BLaER1 treated with 17β-estradiol and CSF1 and Interleukin-3, amounts not matched to agents 10 nM and 100 nM (cell line): Measurements from ENCODE around the gene ANO7.
A peak's percentile ranks its signal among the peaks of the same experiment; 100 is the strongest.

Experiments used
- H3K27ac ChIP-seq, 11 experiments: shearing (Covaris generic); formaldehyde crosslinking; 2 replicates each; pipeline ENCODE4 v1.8.1; 2022
- H3K27me3 ChIP-seq, 11 experiments: shearing (Covaris generic); formaldehyde crosslinking; 2 replicates each; pipeline ENCODE4 v1.8.1; 2022
- H3K36me3 ChIP-seq, 11 experiments: shearing (Covaris generic); formaldehyde crosslinking; 2 replicates each; pipeline ENCODE4 v1.8.1; 2022
- H3K4me1 ChIP-seq, 10 experiments: shearing (Covaris generic); formaldehyde crosslinking; 2 replicates each; pipeline ENCODE4 v1.8.1; 2022
- H3K4me2 ChIP-seq, 11 experiments: shearing (Covaris generic); formaldehyde crosslinking; 2 replicates each; pipeline ENCODE4 v1.8.1; 2022
- H3K4me3 ChIP-seq, 10 experiments: shearing (Covaris generic); formaldehyde crosslinking; 2 replicates each; pipeline ENCODE4 v1.8.1; 2022
- H3K9ac ChIP-seq, 11 experiments: shearing (Covaris generic); formaldehyde crosslinking; 2 replicates each; pipeline ENCODE4 v1.8.1; 2022
- H3K9me3 ChIP-seq, 11 experiments: shearing (Covaris generic); formaldehyde crosslinking; replicated peaks in 1 of 11; 2 replicates each; pipeline ENCODE4 v1.8.1; 2022
- H4K20me1 ChIP-seq, 11 experiments: shearing (Covaris generic); formaldehyde crosslinking; 2 replicates each; pipeline ENCODE4 v1.8.1; 2022
- Cebpa-rat ChIP-seq, 11 experiments: shearing (Covaris generic); IDR thresholded peaks; 2 replicates each; pipeline ENCODE4 v1.8.1; 2022

ANO7 gene

DNA sequence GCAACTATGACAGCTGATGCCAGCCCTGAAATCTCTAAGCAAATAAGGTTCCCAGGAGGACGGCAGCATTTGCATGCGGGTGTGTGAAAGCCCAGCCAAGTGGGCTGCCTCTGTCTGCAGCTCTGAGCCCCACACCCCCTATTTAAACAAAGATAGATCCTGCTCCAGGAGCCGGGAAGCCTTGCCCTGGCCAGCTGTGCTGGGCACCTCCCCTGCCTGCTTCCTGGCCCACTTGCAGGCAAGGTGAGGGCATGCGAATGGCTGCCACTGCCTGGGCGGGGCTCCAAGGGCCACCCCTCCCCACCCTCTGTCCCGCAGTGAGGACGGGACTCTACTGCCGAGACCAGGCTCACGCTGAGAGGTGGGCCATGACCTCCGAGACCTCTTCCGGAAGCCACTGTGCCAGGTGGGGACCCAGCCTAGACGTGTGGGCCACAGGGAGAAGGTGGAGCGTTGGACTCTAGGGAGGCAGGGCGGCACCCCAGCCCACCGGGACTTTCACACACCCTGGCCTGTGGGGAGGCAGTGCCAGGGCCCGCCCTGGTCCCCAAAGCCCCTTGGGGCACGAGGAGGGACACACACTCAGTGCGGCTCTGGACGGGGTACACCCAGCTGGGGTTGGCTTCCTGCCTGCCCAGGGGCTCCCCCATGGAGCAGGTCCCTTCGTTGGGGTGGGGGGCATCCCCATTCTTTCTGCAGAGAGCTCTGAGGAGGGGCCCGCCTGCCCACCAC, at the start of gene ANO7:
Gene ANO7, plus strand, starts transcription at position 317 of the 732 bp plus-strand sequence. CDS start 1,387 bp downstream, outside the sequence.
- Histone ChIP-seq H3K27me3 (no peaks in the 10 kb centered on the region), H3K9ac (no peak within 1 kb of the TSS; a peak in 1 of 22 replicates), H4K20me1 (peaks cover 0 to 8% (median 0%) of the 10 kb centered on the region in 11 experiments; a peak in 1 of 22 replicates), H3K9me3 (no peaks in the 10 kb centered on the region), H3K4me1 (peaks cover 0 to 21% (median 14%) of the 10 kb centered on the region in 10 experiments; a peak in 13 of 20 replicates), H3K4me3 (no peak within 1 kb of the TSS), H3K36me3 (peaks cover 0 to 13% (median 2%) of the 10 kb centered on the region in 11 experiments; a peak in 14 of 22 replicates), H3K27ac (no peak within 1 kb of the TSS), H3K4me2 (peak within 1 kb of the TSS in 7 of 11 experiments; percentile 11 to 48 (median 43); a peak in 7 of 22 replicates)
- TF ChIP-seq Cebpa-rat (IDR thresholded peaks at IDR 0.05): no peak

DNA sequence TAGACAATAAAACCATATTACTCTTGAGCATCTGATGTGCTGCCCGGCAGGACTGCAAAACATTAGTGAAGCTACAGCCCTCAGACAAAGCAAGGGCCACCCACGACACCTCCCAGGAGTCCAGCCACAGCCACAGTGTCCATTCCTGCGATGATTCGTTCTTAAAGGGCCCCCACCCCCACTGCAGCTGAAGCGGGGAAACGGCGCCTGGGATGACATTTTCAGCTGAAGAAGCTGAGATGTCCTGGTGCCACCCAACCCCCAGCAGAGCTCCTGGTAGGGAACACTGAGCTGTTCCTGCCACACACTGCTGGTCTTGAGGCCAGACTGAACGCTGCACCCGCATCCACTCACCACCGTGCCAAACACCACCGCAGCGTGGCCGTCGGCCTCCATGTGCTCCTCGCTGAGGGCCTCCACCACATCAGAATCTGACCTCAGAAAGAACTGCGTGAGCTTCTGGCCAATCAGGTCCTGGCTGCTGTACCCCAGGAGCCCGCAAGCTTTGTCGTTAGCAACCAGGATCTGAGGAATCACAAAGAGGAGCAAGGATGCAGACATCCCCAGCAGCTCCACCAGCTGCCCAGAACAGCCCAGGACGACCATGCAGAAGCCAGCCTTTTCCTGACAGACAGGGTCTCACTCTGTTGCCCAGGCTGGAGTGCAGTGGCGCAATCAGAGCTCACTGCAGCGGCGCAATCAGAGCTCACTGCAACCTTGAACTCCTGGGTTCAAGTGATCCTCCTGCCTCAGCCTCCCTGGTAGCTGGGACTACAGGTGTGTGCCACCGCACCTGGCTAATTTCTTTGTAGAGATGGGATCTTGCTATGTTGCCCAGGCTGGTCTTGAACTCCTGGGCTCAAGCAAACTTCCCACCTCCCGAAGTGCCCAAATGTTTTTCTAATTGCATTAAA, 48.7 kb upstream of the ANO7 start:
- Histone ChIP-seq H3K27ac (no peak overlapping the region), H3K9ac (no peak overlapping the region), H3K36me3 (peaks cover 17 to 88% (median 71%) of the 10 kb centered on the region in 11 experiments), H4K20me1 (peaks cover 0 to 54% (median 6%) of the 10 kb centered on the region in 11 experiments; a peak in 8 of 22 replicates), H3K4me2 (no peak overlapping the region), H3K27me3 (no peaks in the 10 kb centered on the region), H3K9me3 (no peaks in the 10 kb centered on the region), H3K4me1 (no peaks in the 10 kb centered on the region), H3K4me3 (no peak overlapping the region)
- TF ChIP-seq Cebpa-rat (IDR thresholded peaks at IDR 0.05): no peak

DNA sequence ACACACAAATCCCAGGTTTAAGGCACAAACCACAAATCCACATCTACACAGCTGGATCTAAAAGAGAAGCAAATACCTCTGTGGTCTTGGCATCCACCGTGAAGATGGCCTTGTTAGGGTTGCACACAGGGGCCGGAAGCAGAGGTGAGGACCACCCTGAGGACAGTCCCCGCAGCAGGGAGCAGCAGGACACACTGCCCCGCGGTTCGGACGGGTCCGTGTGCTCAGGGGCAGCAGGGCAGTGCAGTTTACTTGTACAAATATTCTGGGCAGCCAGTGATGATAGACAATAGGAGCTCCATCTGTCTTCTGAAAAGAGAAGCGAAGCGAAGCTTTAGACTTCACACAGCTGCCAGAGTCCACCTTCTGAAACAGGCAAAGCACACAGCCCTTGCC, 48.0 kb upstream of the ANO7 start:
- Histone ChIP-seq H3K4me3 (no peak overlapping the region), H3K27me3 (no peaks in the 10 kb centered on the region), H3K9ac (no peak overlapping the region), H3K27ac (no peak overlapping the region), H3K9me3 (no peaks in the 10 kb centered on the region), H4K20me1 (peaks cover 0 to 54% (median 6%) of the 10 kb centered on the region in 11 experiments; a peak in 8 of 22 replicates), H3K36me3 (peaks cover 17 to 88% (median 65%) of the 10 kb centered on the region in 11 experiments), H3K4me2 (no peak overlapping the region), H3K4me1 (no peaks in the 10 kb centered on the region)
- no peak for TF ChIP-seq Cebpa-rat (IDR thresholded peaks at IDR 0.05)

GRCh38 chr2:241141214-241141770, 47.2 kb upstream of the ANO7 start:
- H3K27ac ChIP-seq: no peak overlapping the region
- no peak for TF ChIP-seq Cebpa-rat (IDR thresholded peaks at IDR 0.05)
- H4K20me1 ChIP-seq: peaks cover 0 to 54% (median 6%) of the 10 kb centered on the region in 11 experiments; a peak in 8 of 22 replicates
- no peak overlapping the region for H3K4me3 ChIP-seq
- H3K4me1 ChIP-seq: peaks cover 0 to 2% (median 0%) of the 10 kb centered on the region in 10 experiments; a peak in 2 of 20 replicates
- no peak overlapping the region for H3K4me2 ChIP-seq
- no peaks in the 10 kb centered on the region for H3K9me3 ChIP-seq
- H3K36me3 ChIP-seq: peaks cover 17 to 80% (median 56%) of the 10 kb centered on the region in 11 experiments
- H3K27me3 ChIP-seq: no peaks in the 10 kb centered on the region
- no peak overlapping the region for H3K9ac ChIP-seq

GRCh38 chr2:241142063-241142462, 46.4 kb upstream of the ANO7 start:
- peaks cover 13 to 73% (median 50%) of the 10 kb centered on the region in 11 experiments for H3K36me3 ChIP-seq
- H3K9me3 ChIP-seq: no peaks in the 10 kb centered on the region
- no peak for TF ChIP-seq Cebpa-rat (IDR thresholded peaks at IDR 0.05)
- no peak overlapping the region for H3K4me3 ChIP-seq
- no peak overlapping the region for H3K4me2 ChIP-seq
- H3K4me1 ChIP-seq: peaks cover 0 to 7% (median 0%) of the 10 kb centered on the region in 10 experiments; a peak in 2 of 20 replicates
- no peaks in the 10 kb centered on the region for H3K27me3 ChIP-seq
- H4K20me1 ChIP-seq: peaks cover 0 to 54% (median 10%) of the 10 kb centered on the region in 11 experiments; a peak in 8 of 22 replicates
- H3K9ac ChIP-seq: no peak overlapping the region
- no peak overlapping the region for H3K27ac ChIP-seq

- TF ChIP-seq Cebpa-rat (IDR thresholded peaks at IDR 0.05): no peak
- H3K9ac ChIP-seq: no peak overlapping the region
- no peaks in the 10 kb centered on the region for H3K9me3 ChIP-seq
- peaks cover 12 to 68% (median 45%) of the 10 kb centered on the region in 11 experiments for H3K36me3 ChIP-seq
- peaks cover 0 to 7% (median 4%) of the 10 kb centered on the region in 10 experiments; a peak in 14 of 20 replicates for H3K4me1 ChIP-seq
- peaks cover 0 to 57% (median 11%) of the 10 kb centered on the region in 11 experiments; a peak in 11 of 22 replicates for H4K20me1 ChIP-seq
- H3K27ac ChIP-seq: no peak overlapping the region
- no peak overlapping the region for H3K4me3 ChIP-seq
- H3K27me3 ChIP-seq: no peaks in the 10 kb centered on the region
- no peak overlapping the region for H3K4me2 ChIP-seq
Measured at GRCh38 chr2:241142593-241142992, 45.9 kb upstream of the ANO7 start.

DNA sequence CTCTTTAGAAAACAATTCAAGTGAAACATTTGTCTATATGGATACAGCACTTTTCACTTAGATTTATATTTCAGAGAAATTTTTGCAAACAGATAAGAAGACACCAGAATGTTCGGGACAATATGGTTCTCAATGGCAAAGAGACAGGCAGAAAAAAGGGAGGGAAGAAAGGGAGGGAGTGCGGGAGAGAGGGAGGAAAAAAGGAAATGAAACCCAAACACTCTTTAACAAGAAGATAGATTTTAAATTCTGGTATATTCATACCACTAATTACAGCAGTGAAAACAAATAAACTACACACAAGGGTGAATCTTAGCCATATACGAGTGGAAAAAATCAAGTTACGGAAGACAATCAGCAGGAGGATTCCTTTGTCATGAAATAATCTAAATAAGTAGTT, 42.2 kb upstream of the ANO7 start:
- Histone ChIP-seq H3K9me3 (no peaks in the 10 kb centered on the region), H3K9ac (no peak overlapping the region; a peak in 1 of 22 replicates), H3K4me2 (no peak overlapping the region), H3K4me1 (peaks cover 12 to 24% (median 21%) of the 10 kb centered on the region in 10 experiments), H3K27me3 (no peaks in the 10 kb centered on the region), H3K36me3 (peaks cover 0 to 31% (median 11%) of the 10 kb centered on the region in 11 experiments; a peak in 12 of 22 replicates), H3K4me3 (no peak overlapping the region), H3K27ac (no peak overlapping the region), H4K20me1 (peaks cover 0 to 42% (median 21%) of the 10 kb centered on the region in 11 experiments; a peak in 14 of 22 replicates)
- no peak for TF ChIP-seq Cebpa-rat (IDR thresholded peaks at IDR 0.05)

- no peak overlapping the region; a peak in 1 of 22 replicates for H3K9ac ChIP-seq
- peaks cover 0 to 42% (median 21%) of the 10 kb centered on the region in 11 experiments; a peak in 15 of 22 replicates for H4K20me1 ChIP-seq
- no peak for TF ChIP-seq Cebpa-rat (IDR thresholded peaks at IDR 0.05)
- peak overlapping the region in 6 of 11 experiments; percentile 93 to 100 (median 97); a peak in 6 of 22 replicates for H3K4me2 ChIP-seq
- peaks cover 22 to 34% (median 29%) of the 10 kb centered on the region in 10 experiments for H3K4me1 ChIP-seq
- H3K4me3 ChIP-seq: no peak overlapping the region
- H3K9me3 ChIP-seq: no peaks in the 10 kb centered on the region
- H3K27me3 ChIP-seq: no peaks in the 10 kb centered on the region
- peaks cover 0 to 21% (median 7%) of the 10 kb centered on the region in 11 experiments; a peak in 11 of 22 replicates for H3K36me3 ChIP-seq
- no peak overlapping the region for H3K27ac ChIP-seq
Measured at GRCh38 chr2:241147336-241147735, 41.1 kb upstream of the ANO7 start.
